ENCODE measurements around the gene ADAMTS7. TPM values are rescaled to one million over a fixed set of nuclear protein-coding genes. Genes with fewer than 3 reads are reported as not detected.

Gene ADAMTS7
- total RNA-seq, 3 donors from 2014 or later: 1.3 to 7.4 (median 6.2) TPM

DNA sequence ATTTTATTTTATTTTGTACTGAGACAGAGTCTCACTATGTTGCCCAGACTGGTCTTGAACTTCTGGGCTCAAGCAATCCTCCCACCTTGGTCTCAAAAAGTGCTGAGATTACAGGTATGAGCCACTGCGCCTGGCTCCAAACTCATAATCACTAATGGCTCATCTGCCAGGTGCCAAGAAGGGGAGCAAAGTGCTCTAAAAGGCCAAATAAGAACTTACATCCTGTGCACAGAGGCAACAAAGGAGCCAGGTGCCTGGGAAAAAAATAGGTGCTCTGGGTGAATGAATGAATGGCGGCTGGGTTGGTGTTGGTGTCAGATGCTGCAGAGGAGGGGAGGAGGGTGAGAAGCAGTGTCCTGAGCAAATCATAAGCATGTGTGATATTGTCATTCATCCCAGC is 25.9 kb upstream of the ADAMTS7 start:
- TF ChIP-seq POLR2A (IDR thresholded peaks at IDR 0.05) (no peak), POLR2AphosphoS5 (IDR thresholded peaks at IDR 0.05) (no peak)
- TF ChIP-seq, protein P1, sequence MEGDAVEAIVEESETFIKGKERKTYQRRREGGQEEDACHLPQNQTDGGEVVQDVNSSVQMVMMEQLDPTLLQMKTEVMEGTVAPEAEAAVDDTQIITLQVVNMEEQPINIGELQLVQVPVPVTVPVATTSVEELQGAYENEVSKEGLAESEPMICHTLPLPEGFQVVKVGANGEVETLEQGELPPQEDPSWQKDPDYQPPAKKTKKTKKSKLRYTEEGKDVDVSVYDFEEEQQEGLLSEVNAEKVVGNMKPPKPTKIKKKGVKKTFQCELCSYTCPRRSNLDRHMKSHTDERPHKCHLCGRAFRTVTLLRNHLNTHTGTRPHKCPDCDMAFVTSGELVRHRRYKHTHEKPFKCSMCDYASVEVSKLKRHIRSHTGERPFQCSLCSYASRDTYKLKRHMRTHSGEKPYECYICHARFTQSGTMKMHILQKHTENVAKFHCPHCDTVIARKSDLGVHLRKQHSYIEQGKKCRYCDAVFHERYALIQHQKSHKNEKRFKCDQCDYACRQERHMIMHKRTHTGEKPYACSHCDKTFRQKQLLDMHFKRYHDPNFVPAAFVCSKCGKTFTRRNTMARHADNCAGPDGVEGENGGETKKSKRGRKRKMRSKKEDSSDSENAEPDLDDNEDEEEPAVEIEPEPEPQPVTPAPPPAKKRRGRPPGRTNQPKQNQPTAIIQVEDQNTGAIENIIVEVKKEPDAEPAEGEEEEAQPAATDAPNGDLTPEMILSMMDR (IDR thresholded peaks at IDR 0.05): no peak
- intact Hi-C loops (cut with DNase I; ENCODE audit: low total_unique reads): no loop called here
- Histone ChIP-seq H3K36me3 (no peaks in the 10 kb centered on the region), H3K27ac (no peak overlapping the region), H3K27me3 (no peaks in the 10 kb centered on the region), H3K9me3 (no peaks in the 10 kb centered on the region), H3K4me1 (no peaks in the 10 kb centered on the region), H3K4me3 (no peak overlapping the region)
- DNase-seq (ENCODE audit: low spot score in 2 of 2): no peak

DNA sequence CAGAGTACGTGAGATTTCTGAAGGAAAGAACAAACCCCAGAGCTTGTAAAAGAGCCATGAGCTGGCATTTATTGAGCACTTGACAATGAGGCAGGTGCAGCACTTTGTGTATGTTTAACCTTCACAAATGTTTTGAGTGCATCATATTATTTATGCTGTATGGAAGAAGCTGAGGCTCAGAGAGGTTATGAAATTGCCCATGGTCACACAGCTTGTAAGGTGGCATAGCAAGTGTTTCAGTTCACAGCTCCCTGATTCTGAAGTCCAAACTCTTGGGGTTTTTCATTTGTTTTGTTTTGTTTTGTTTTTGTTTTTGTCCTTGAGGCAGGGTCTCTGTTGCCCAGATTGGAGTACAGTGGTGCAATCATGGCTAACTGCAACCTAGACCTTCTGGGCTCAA is 25.1 kb upstream of the ADAMTS7 start:
- TF ChIP-seq POLR2AphosphoS5 (IDR thresholded peaks at IDR 0.05): no peak
- TF ChIP-seq, protein P1 (IDR thresholded peaks at IDR 0.05): no peak
- Histone ChIP-seq H3K27ac (no peak overlapping the region), H3K27me3 (peaks cover 0 to 3% of the 10 kb centered on the region in 2 donors), H3K9me3 (no peaks in the 10 kb centered on the region), H3K4me3 (no peak overlapping the region), H3K36me3 (no peaks in the 10 kb centered on the region), H3K4me1 (no peaks in the 10 kb centered on the region)
- no peak for DNase-seq (ENCODE audit: low spot score in 2 of 2)
- intact Hi-C loops (cut with DNase I; ENCODE audit: low total_unique reads): no loop called here

DNA sequence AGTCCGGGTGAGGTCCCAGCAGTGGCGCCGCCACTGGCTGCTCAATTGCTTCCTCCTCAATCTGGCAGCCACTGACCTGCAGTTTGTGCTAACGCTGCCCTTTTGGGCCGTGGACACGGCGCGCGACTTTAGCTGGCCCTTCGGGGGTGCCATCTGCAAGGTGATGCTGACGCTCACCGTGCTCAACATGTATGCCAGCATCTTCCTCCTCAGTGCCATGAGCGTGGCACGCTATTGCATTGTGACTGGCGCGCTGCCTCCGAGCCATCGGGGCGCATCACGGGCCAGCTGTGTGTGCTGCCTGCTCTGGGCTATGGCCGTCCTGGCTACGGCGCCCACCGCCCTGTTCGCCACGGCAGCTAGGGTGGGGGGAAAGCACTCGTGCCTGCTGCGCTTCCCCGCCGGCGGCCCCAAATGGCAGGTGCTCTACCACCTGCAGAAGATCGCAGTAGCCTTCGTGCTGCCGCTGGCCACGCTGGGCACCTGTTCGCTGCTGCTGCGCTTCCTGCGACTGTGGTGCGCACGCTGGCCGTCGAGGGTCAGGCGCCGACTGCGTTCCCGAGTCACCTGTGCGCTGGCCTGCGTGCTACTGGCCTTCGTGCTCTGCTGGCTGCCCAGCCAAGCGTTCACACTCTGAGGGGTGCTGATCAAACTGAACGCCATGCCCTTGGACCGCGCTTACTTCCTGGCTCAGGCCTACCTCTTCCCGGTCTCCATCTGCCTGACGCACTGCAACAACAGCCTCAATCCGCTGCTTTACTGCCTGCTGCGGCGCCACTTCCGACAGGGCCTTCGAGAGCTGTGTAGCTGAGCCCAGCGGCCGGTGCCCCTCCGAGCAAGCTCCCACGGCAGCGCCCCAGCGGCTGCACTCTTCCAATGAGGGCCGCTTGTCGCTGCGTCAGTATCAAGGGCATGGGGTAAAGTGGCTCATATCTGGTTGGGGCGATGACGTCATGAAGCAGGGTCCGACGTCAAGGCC is 20.3 kb upstream of the ADAMTS7 start:
- no peaks in the 10 kb centered on the region for H3K9me3 ChIP-seq
- no peaks in the 10 kb centered on the region for H3K4me1 ChIP-seq
- H3K4me3 ChIP-seq: peak overlapping the region in 1 of 3 donors; percentile 35
- no peaks in the 10 kb centered on the region for H3K36me3 ChIP-seq
- H3K27ac ChIP-seq: no peak overlapping the region
- no peak for DNase-seq (ENCODE audit: low spot score in 2 of 2)
- intact Hi-C loops (cut with DNase I; ENCODE audit: low total_unique reads): no loop called here
- TF ChIP-seq POLR2A (IDR thresholded peaks at IDR 0.05) (no peak), POLR2AphosphoS5 (IDR thresholded peaks at IDR 0.05) (no peak)
- TF ChIP-seq, protein P1 (IDR thresholded peaks at IDR 0.05): no peak
- peaks cover 0 to 12% of the 10 kb centered on the region in 2 donors for H3K27me3 ChIP-seq

DNA sequence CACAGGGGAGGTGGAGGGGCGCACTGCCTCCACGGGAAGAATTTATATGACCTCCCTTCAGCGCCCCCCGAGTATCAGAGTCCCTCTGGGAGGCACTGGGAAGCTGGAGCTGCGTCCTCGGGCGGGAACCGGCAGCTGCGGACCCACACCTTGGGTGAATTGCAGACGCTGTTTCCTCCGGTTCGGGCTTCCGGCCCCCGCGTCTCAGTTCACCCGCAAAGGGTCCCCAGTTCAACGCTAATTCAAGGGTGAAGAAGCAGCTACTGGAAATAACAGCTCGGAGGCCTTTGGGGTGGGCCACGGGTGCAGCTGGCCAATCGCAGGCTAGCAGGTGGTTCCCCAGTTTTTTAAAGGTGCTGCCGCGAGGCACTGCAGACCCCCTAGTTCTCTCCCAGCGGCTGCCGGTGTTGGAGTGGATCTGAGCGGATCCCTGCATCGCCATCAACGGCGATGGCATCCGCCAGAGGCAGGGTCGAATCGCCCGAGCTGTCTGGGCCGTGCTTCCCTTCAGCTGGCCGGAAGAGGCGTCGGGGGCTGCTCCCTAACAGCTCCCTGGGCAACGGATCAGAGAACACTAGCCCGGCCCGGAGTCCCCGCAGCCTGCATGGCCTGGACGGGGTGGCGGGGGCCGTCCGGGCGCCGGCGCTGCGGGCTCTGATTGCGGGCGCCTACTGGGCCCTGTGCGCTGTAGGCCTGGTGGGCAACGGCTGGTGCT is 19.4 kb upstream of the ADAMTS7 start:
- no peak for DNase-seq (ENCODE audit: low spot score in 2 of 2)
- H3K4me3 ChIP-seq: peak overlapping the region in 1 of 3 donors; percentile 35
- peaks cover 0 to 12% of the 10 kb centered on the region in 2 donors for H3K27me3 ChIP-seq
- no peaks in the 10 kb centered on the region for H3K9me3 ChIP-seq
- no peaks in the 10 kb centered on the region for H3K36me3 ChIP-seq
- no peaks in the 10 kb centered on the region for H3K4me1 ChIP-seq
- intact Hi-C loops (cut with DNase I; ENCODE audit: low total_unique reads): no loop called here
- TF ChIP-seq POLR2A (IDR thresholded peaks at IDR 0.05): no peak
- TF ChIP-seq, protein P1 (IDR thresholded peaks at IDR 0.05): no peak
- TF ChIP-seq POLR2AphosphoS5 (IDR thresholded peaks at IDR 0.05): no peak
- no peak overlapping the region for H3K27ac ChIP-seq

DNA sequence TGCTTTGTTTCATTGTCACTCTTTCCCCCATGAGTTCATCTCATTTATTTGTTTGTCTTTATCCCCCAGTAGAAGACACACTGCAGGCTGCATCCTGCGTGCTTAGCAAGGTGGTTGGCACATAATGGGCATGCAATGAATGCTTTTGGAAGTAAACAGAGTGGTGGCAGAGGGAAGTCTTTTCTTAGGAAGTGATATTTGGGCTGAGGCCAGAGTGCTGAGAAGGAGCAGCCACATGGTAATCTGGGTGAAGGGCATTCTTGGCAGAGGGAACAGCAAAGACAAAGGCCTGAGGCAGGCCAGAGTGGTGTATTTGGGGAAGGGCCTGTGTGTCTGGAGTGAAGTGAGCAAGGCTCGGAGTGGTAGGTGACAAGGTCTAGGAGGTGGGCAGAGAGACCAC is 17.7 kb upstream of the ADAMTS7 start:
- DNase-seq (ENCODE audit: low spot score in 2 of 2): no peak
- Histone ChIP-seq H3K9me3 (no peaks in the 10 kb centered on the region), H3K27me3 (peaks cover 0 to 12% of the 10 kb centered on the region in 2 donors), H3K27ac (no peak overlapping the region), H3K36me3 (no peaks in the 10 kb centered on the region), H3K4me3 (no peak overlapping the region), H3K4me1 (no peaks in the 10 kb centered on the region)
- TF ChIP-seq POLR2AphosphoS5 (IDR thresholded peaks at IDR 0.05) (no peak), POLR2A (IDR thresholded peaks at IDR 0.05) (no peak)
- TF ChIP-seq, protein P1 (IDR thresholded peaks at IDR 0.05): no peak
- intact Hi-C loops (cut with DNase I; ENCODE audit: low total_unique reads): no loop called here

Measured in breast epithelium (tissue), 4 donors.